ENCODE results near the gene PANX1. TPM values are rescaled to one million over a fixed set of nuclear protein-coding genes. Genes with fewer than 3 reads are reported as not detected.

The PANX1 gene
- total and polyA plus RNA-seq, 2 donors (not counting 1 experiment from before 2014, with no cell fraction given): 4.2 to 10.3 TPM

DNA sequence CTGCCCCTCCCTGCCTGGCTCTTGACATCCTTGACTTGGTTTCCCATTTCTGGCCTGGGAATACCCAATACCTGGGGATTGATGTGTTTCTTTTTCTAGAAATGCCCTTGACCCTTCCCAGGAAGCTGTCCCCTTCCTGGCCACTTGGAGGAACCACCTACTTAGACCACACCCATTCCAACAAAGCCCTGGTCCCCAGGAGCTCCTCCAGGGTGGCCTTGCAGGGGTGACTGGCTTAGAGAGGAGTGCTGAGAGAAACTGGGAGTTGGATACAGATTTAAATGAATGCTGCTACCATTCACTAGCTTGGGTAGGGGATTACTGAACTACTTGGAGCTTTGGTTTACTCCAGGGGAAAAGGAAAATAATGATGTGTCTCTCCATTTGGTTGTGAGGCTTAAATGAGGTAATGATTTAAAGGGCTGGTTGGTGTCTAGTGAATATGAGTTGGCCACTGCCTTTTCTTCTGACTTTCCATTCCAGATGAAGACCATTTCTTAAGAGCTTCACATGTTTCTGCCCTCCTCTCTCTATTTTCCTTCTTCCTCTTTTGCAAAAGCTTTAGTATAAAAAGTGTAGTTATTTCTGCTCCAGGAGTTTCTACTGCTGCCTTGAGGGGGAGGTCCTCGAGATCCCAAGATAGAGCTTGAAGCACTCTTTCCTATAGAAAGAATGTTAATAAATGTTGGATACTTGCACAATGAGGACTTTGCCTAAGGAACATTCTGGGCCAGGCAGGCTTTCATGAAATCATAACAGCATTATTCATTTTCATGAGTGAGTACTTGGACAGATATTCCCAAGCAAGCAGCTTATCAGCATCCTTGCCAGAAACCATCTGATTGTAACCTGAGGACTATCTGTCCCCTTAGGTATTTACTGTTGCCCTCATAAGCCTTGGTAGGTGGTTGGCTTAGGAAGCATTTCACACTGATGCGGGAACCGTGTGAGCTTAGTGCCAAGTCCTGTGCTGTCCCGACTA, 22.4 kb downstream of the PANX1 start:
- CTCF ChIA-PET: interaction anchor here (0.9 to 1.2 kb wide), 4 partner anchors 23 to 34 kb away, joined by 3 to 5 read pairs (median 3); partner anchors contain the start of gene PANX1
- no peaks in the 10 kb centered on the region for H3K27me3 ChIP-seq (replicated peaks in 1 of 4; ENCODE audit: control extremely low read depth in 1 of 4, control insufficient read depth in 3 of 4, insufficient read depth in 4 of 4, low read length in 3 of 4)
- Mint-ChIP-seq H3K4me3 (peak overlapping the region; percentile 6), H3K4me1 (peaks cover 77% of the 10 kb centered on the region), H3K27ac (peak overlapping the region; percentile 38), H3K27me3 (no peaks in the 10 kb centered on the region), H3K9me3 (ENCODE audit: insufficient read depth) (no peaks in the 10 kb centered on the region)
- no CpG with 5 or more reads among the region's 4 CpGs for WGBS (ENCODE audit: insufficient coverage)
- H2AFZ ChIP-seq (ENCODE audit: insufficient read depth, low read depth, low read length, poor library complexity, severe bottlenecking): no peak overlapping the region
- no peak overlapping the region for H3K27ac ChIP-seq (ENCODE audit: low read length in 2 of 2)
- TF ChIP-seq, protein P1, sequence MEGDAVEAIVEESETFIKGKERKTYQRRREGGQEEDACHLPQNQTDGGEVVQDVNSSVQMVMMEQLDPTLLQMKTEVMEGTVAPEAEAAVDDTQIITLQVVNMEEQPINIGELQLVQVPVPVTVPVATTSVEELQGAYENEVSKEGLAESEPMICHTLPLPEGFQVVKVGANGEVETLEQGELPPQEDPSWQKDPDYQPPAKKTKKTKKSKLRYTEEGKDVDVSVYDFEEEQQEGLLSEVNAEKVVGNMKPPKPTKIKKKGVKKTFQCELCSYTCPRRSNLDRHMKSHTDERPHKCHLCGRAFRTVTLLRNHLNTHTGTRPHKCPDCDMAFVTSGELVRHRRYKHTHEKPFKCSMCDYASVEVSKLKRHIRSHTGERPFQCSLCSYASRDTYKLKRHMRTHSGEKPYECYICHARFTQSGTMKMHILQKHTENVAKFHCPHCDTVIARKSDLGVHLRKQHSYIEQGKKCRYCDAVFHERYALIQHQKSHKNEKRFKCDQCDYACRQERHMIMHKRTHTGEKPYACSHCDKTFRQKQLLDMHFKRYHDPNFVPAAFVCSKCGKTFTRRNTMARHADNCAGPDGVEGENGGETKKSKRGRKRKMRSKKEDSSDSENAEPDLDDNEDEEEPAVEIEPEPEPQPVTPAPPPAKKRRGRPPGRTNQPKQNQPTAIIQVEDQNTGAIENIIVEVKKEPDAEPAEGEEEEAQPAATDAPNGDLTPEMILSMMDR (IDR thresholded peaks at IDR 0.05): no peak
- TF ChIP-seq EZH2 (IDR thresholded peaks at IDR 0.05; ENCODE audit: borderline replicate concordance, insufficient read depth, low read depth, low read length, poor library complexity, severe bottlenecking): no peak
- peaks cover 26 to 44% of the 10 kb centered on the region in 2 donors for H3K4me1 ChIP-seq (ENCODE audit: control insufficient read depth in 2 of 2, insufficient read depth in 2 of 2, low read length in 2 of 2)
- intact Hi-C loops (cut with micrococcal nuclease): no loop called here
- peaks cover 56% of the 10 kb centered on the region for H3K79me2 ChIP-seq (ENCODE audit: control insufficient read depth, insufficient read depth, low read length)
- peaks cover 52% of the 10 kb centered on the region for H4K20me1 ChIP-seq (ENCODE audit: control insufficient read depth, insufficient read depth, low read length, poor library complexity, severe bottlenecking)
- POLR2A ChIA-PET: no interaction called here
- H3K4me3 ChIP-seq (ENCODE audit: control extremely low read depth in 1 of 5, extremely low read depth in 1 of 5, insufficient read depth in 1 of 5, low read depth in 2 of 5, low read length in 4 of 5): no peak overlapping the region
- H3K9ac ChIP-seq (ENCODE audit: low read length): no peak overlapping the region
- H3K36me3 ChIP-seq (replicated peaks in 1 of 2; ENCODE audit: control extremely low read depth in 1 of 2, control insufficient read depth in 1 of 2, extremely low read depth in 1 of 2, insufficient read depth in 2 of 2, low read length in 1 of 2): peaks cover 0 to 4% of the 10 kb centered on the region in 2 experiments
- no peaks in the 10 kb centered on the region for H3K9me3 ChIP-seq (ENCODE audit: control extremely low read depth in 1 of 3, control insufficient read depth in 2 of 3, insufficient read depth in 1 of 3, low read length in 2 of 3)
- no peak for ATAC-seq (ENCODE audit: low read depth)
- peak overlapping the region; percentile 31 for H3K4me2 ChIP-seq (replicated peaks; ENCODE audit: low read depth, low read length, poor library complexity, severe bottlenecking)
- no peak for DNase-seq

All from B cell (primary cell).